Dedifferentiated amniotic fluid mesenchymal stem cell (primary cell): Measurements from ENCODE around the gene FKRP.
"Not testable (repeated sequence)": the region's sequence is repeated elsewhere in the genome, so short reads cannot be mapped to it uniquely, and the experiment has no call there.

ENCODE experiments used
- DNase-seq: peaks from one replicate; pipeline ENCODE4 v3.0.0-alpha.2; 2016; ENCODE audit errors: extremely low spot score

The FKRP gene, protein sequence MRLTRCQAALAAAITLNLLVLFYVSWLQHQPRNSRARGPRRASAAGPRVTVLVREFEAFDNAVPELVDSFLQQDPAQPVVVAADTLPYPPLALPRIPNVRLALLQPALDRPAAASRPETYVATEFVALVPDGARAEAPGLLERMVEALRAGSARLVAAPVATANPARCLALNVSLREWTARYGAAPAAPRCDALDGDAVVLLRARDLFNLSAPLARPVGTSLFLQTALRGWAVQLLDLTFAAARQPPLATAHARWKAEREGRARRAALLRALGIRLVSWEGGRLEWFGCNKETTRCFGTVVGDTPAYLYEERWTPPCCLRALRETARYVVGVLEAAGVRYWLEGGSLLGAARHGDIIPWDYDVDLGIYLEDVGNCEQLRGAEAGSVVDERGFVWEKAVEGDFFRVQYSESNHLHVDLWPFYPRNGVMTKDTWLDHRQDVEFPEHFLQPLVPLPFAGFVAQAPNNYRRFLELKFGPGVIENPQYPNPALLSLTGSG

DNA sequence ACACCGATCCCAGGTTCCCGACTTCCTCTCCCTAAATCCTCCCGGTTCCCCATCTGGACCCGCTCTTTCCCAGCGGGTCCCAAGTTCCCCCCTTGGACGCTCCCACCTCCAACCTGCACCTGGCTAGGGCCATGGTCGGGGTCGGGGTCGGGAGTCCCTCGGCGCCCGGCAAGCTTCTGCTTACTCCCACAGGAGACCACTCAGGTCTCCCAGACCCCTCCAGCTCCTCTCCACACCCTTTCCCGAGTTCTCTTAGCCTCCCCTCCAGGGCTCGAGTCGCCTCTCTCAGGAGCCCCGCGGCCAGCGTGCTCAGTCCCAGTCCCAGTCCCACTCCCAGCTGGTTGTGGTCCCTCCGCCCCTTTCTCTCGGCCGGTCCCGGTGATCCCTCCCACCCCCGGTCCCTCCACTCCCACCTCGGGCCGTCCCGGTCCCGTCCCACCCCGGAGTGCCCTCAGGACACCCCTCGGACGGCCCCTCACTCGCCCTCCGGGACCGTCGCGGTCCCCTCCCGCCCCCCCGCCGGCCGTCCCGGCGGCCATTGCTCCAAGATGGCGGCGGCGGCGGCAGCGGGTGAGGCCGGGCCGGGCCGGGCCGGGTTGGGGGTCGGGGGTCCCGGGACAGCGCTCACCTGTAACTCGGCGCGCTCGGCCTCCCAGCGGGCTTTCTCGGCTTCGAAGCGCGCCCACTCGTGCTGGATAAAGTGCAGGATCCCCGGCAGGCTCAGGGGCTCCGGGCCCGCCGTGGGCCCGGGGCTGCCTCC, at the start of gene FKRP:
Gene FKRP (plus strand): TSS at position 537 of the 760 bp plus-strand sequence. CDS start 9,394 bp downstream, outside the sequence.
- no peak for DNase-seq

DNA sequence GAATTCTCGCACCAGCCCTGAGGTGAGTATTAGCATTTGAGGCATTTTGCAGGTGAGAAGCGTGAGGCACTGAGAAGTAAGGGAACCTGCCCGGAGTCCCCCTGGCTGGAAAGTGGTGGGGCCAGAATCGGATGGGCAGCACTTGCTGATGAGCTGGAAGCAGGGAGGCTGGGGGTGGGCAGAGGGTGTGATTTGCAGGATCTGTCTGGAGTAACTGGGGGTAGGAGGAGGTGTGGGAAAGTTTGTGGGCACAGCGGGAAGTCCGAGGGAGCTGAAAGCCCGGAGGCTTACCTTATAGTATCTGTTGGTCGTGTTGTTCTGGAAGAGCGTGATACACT, 49.0 kb upstream of the FKRP start:
- DNase-seq, result no peak

DNA sequence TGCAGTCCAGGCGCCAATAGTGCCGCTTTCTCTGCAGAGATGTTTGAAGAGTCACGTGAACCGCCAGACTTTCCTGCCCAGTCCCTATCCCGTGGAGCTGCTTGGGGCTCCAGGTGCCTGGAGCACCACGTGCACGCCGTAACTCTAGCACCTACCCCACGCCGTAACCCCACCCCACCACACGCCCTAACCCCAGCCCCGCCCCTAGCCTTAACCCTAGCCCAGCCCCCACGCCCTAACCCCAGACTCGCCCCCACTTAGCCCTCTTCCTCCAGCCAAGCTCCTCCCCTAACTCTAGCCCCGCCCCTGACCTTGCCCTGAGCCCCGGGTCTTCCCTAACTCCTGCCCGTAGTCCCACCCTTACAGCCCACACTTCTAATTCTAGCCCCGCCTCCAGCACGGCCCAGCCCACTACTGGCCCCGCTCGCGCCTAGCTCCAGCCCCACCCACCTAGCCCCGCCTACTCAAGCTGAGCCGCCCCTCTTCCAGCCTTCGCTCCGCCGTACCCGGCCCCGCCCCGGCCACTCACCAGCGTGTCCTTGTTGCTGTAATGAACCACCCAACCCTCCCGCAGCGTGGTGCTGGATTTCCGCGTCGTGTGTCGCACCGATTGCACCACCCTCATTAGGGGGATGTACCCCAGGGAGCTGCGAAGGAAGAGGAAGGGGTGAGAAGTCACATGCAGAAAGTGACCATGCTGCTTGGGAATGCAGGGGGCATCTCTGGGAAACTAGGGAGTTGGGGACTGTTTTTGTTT, 48.5 kb upstream of the FKRP start:
- no peak for DNase-seq

DNA sequence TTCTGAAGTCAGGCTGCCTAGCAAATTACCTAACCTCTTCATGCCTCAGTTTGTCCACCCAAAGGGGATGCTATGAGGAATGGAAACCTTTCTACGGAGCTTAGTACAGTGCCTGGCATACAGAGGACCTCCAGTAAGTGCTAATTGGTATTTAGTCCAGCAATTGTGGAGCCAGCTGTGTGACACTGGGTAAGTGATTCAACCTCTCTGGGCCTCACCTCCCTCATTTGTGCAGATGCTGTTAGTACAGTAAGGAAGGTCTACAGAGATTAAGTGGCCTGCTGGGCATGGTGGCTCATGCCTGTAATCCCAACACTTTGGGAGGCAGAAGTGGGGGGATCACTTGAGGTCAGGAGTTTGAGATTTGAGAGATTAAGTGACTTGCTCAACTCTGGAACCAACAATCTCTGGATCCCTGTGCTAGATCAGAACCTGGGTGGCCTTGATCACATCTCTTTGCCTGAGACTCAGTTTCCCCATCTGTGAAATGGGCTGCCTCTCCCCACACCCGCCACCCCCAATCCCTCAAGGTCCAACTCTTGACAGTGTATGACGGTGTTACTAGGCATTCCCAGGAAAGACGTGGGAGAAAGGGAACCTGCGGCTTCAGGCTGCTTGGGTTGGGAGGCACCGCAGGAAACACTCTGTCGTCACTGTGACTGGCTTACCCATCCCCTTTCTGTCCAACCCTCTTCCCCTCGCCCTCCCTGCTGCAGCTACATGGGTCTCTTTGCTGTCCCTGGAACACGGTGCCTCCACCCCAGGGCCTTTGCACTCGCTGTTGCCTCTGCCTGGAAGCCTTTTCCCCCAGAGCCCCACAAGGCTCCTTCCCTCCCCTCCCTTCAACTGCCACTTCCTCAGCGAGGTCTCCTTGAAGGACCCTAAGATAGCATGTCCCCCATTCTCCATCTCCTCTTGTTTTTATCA, 47.2 kb upstream of the FKRP start:
- no peak for DNase-seq

DNA sequence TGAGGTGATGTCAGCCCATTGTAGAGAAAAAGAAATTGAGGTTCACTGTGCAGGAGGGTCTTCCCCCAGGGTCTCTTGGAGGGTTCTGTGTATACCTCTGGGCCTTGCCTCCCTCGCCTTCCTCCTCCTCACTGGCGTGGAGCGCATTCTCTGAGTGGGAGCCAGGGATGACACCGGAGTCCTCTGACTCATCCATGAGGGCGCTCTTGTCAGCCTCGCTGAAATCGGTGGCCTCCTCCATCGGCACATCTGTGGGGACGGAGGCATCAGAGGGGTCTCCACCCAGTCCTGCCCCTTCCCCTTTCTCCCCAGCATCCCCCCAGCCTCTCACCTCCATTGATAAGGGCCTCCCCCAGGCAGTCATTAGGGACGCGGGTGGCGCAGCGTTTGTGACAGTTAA, 45.2 kb upstream of the FKRP start:
- no peak for DNase-seq

DNA sequence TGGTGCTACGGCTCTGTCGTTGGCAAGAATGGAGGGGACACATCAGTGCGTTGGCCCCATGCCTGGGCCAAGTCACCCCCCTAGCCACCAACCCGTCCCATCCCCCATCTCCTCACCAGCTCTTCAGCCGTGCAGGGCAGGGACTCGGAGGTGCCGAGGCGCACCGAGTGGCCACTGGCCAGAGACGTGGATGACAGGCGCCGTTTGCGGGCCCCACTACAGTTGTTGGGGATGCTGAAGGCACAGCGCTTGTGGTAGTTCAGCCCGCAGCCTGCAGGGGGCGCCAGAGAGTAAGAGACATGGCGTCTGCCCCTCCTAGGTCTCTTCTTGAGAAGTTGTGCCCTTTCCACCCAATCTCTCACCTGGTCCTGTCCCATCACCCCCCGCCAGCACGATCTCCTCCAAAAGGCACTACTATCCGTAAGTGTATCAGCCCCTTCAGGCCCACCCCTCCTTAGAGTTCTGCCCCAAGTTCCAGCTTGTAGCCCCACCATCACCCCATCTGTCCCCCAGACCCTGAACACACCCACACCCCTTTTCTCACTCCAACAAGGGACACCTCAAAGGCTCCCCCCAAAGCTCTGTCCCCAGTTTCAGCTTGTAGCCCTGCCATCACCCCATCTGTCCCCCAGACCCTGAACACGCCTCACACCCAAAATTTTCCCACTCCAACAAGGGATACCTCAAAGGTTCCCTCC, 41.3 kb upstream of the FKRP start:
- no peak for DNase-seq

DNA sequence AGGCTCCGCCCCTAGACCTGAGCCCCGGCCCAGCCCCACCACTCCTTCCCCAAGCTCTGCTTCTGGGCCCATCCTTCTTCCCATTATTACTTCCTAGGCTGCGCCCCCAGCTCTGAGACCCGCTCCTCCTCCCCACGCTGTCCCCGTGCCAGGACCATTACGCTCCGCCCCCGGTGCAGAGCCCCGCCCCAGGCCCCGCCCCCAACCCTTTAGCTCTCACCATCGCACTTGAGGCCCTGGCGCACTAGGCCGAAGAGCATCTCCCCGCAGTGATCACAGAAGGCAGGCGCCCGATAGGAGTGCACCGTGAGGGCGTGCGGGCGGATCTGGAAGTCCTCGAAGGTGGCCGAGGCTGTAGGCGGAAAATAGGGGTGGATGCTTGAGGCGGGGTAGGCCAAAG, 35.2 kb upstream of the FKRP start:
- no peak for DNase-seq

DNA sequence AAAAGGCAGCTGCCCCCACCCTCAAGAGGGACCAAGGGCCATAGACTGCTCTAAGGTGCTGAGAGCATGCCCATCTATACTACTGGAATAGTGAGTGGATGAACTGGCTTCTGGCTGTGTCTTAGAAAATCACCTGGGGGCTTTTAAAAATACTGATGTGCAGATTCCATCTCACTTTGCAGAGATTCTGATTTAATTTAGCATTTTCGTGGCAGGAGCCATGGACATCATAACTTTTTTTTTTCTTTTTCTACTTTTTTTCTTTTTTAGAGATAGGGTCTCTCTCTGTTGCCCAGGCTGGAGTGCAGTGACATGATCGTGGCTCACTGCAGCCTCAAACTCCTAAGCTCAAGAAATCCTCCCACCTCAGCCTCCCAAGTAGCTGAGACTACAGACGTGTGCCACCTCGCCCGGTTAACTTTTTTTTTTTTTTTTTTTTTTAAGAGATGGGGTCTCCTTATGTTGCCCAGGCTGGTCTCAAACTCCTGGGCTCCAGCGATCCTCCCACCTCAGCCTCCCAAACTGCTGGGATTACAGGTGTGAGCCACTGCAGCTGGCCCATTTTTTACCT, 33.0 kb upstream of the FKRP start:
- DNase-seq, result not testable (repeated sequence)

DNA sequence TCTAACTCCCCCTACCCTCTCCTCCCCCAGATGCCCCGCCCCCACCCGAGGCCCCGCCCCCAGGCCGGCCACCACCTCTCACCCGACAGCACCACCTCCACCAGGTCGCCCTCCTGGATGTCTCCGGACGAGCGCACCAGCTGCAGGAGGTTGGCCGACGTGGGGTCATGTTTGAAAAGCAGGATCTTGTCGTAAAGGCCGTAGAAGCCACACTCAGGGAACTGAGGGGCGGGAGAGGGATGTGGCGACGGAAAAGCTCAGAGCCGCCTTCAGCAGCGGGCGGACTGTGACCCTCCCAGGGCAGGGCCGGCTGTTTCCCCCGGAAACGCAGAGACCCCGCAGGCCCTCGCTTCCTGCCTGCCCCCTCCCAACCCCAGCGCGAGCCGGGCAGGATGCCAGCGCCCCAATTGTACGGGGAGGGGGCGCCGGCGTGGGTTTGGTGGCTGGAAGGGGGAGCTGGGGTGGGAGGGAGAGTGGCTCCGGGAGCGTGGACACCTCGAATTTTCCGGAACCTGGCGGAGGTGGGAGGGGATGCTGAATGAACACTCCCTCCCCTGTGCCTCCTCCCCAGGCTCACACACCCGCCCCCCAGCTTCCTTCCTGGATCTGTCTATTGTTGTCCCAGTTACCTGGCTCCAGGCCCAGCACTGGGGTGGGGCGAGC, 31.9 kb upstream of the FKRP start:
- DNase-seq, result no peak

DNA sequence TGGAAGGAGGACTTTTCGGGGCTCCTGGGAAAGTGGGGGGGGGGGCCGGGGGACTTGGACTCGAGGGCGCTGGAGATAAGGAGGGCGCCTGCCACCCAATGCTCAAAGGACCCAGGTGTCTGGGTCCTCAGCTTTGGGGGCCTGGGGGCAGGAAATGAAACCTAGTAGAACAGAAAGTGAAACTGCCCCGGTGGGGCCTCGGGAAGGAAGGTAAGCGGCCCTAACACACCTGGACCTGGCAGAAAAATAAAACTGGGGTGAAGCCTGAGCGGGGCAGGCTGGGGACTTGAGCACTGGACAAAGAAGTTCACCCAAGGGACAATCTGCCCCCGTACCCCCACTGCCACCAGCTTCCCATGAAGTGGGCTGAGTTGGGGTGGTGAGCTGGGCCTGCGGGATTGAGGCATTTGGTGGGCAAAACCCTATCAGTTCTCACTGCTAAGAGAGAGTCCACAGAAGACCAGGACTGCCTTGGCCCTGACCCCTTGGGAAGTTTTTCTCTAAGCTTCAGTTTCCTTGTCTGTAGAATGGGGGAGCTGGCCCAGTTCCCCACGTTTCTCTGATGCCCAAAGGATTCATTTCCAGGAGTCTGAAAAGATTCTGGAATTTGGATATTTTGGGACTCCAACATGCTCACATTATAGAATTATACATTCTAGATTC, 31.3 kb upstream of the FKRP start:
- no peak for DNase-seq

DNA sequence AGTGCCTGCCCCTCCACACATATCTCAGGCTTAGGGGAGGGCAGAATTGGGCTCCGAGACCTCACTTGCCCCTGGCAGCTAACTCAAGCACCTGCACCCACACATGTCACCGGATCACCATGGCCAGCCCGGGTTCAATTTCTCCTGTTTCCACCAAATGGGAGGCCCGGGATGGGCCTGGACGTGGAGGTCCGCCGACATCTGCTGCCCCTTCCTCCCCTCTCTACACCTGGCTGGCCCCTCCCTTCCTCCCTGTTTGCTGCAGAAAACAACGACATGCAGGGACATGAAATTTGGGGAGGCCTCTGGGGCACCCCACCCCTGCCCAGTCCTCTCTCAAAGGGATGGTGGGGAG, 30.3 kb upstream of the FKRP start:
- no peak for DNase-seq

DNA sequence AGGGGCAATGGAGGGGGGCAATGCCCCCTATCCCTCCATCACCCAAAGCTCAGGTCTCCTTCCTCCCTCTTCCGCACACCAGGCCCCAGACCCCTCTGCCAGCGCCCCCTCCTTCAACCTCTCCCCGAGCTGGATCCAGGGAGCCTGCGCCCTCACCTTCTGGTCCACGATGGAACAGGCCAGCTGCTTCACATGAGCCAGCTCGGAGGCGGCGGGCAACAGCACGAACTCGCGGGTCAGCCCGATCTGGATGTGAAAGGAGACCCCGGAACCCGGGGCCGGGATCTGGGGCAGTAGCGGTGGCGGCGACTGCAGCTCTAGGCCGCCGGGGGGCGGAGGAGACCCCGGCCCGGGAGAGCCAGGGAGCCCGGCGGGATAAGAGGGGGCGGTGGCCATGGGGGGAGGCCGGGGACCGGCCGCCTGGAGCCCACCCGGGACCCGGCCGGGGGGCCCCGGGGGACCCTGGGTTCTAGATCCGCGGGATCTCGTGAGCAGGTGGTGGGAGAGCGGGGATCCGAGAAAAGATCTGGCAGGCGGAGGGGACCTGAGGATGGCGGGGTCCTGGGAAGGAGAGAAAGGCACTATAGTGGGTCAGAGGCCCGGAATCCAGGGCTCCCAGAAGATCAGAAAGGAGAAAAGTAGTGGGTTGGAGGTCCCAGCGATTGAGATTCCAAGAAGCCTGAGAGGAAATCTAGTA, 29.7 kb upstream of the FKRP start:
- no peak for DNase-seq

DNA sequence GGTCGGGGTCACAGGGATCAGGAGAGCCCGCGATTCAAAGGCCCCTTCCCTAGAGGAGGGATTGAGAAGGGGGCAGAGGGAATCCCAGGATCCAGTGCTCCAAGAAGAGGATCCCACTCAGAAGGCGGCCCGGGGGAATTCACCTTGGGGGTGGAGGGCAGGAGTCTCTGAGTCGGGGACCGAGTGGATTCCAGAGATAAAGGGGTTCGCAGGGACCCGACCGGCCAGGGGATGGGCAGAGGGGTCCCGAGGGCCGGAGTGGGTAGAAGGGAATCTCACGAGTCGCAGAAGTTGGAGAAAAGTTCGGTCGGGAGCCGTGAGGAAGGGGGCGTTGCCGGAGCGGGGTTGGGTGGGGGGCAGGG, 29.2 kb upstream of the FKRP start:
- no peak for DNase-seq

DNA sequence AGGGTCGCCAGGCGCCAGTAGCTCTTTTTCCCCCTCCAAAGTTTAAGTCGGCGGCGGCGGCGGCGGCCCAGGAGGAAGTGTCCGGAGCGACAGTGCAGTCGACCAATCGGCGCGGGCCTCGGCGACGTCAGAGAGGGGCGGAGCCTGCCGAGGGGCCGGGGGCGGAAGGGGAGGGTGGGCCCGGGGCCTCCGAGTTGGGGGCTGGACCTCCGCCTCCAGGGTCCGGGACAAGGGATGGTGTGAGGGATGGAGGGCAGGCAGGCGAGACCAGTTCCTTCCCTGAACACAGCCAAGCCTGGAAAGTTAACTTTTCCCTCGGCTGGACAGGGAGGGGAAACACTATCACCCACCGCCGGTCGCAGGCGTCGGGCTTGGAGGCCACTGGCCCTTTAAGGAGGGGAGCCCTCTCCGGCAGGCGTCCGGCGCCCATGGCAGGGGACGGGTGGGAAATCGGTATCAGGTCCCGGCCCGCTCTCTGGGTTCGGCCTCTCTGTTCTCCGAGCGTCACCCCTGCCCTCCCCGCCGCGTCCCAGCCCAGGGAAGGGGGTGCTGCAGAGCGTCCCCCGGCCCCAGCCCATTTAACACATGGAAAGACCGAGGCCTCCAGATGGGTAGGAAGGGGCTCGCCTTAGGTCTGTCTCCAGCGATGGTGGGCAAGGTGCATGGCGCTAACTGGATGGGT, 28.7 kb upstream of the FKRP start, which contains the start of gene PRKD2:
Gene PRKD2 (minus strand): TSS at position 81 of the 682 bp plus-strand sequence. CDS start 744 bp downstream, outside the sequence.
- DNase-seq, result peak; percentile 62

DNA sequence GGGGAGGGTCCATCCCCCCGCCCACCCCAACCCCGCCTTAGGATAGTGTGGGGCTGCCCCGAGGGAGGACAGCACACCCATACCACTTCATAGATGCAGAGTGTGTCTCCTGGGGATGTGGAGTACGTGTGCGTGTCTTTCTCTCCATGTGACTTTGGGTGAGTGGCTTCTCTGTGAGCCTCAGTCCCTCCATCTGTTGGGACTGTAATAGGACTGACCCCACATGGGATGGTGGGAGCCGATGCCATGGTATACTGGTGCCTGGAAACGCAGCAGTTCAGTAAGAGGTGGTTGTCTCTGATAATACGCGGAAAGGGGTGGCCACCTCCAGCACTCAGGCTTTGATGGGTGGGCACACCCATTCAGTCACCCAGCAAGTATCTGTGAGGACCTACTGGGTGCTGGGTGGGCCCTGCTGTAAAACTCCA, 28.1 kb upstream of the FKRP start:
- no peak for DNase-seq

DNA sequence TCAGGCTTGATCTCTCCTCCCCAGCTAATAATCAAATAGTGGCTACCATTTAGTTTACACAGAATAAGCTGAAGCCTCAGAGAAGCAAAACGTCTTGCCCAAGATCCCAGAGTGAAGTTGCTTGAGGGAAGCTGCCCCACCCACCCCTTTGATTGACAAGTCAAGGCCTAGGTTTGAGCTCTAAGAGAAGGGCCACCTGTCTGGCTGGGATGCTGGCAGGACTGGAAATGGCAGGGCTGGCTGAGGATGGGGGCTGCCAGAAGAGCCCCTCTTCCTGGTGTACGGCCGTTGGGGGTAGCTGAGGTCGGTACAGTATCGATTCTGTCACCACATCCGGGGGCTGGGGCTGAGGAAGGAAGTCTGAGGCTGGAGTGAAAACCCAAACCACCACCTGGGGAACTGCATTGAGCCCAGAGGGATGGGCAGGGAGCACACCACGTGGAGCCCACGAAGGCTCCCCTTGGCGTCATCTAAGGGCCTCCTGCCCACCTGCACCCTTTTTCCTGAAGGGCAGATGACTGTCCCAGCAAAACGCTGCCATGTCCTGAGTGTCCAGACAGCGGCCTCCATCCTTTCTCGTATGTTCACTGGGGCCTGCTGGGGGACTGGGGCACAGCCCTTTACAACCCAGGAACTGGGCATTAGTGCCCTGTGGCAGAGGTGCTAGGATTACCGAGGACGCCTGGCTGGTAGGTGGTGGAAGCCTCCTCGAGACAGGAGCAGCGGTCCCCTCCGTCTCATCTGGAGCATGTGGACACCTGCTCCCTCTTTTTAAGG, 27.5 kb upstream of the FKRP start:
- no peak for DNase-seq

DNA sequence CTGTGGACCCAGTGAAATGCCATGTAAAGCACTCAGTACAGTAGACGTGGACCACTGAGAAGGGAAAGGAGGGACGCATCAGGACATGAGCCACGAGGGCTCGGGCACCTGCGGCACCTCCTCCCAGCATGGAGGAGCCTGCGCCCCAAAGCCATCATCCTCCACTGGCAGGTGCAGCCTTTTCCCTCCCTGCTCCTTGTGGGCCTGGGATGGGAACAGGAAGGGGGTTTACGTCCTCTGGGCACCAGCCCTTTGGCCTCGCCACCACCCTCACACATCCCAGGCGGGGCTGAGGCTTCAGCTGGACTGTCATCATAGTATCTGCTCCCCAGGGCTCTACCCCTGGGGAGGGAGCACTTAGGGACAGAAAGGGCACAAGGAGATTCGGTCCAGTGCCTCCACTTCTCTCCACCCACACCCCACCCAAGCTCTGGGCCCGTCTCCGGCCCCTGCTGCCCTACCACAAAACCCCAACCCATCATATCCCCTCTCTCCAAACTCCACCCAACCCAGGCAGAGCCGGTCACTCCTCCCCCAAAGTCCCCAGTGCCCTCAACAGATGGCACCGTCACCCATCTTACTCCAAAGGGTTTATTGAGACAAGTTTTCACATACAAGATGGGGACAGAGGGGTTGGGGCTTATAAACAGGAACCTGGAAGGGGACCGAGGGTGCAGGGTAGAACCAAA, 26.8 kb upstream of the FKRP start:
- DNase-seq, result no peak
